Panc1 (cell line): ENCODE data around the gene PTPRO.

Source experiments
- POLR2AphosphoS5 ChIP-seq: IDR thresholded peaks from 2 replicates; pipeline ENCODE4 v1.6.1; 2012; ENCODE audit warnings: mild to moderate bottlenecking, low read depth, low read length, moderate library complexity
- SIN3A ChIP-seq: IDR thresholded peaks from 2 replicates; pipeline ENCODE4 v1.6.1; 2012; ENCODE audit warnings: low read depth, mild to moderate bottlenecking, low read length, moderate library complexity, borderline replicate concordance; ENCODE audit not compliant: insufficient read depth
- TCF7L2 ChIP-seq: IDR thresholded peaks from 2 replicates; pipeline ENCODE4 v1.6.1; 2011; ENCODE audit warnings: mild to moderate bottlenecking, low read depth, low read length, inconsistent platforms
- TF ChIP-seq, protein P1 (sequence below): fragments of 450-650 bp; IDR thresholded peaks from 2 replicates; pipeline ENCODE4 v1.5.1; 2017; ENCODE audit warnings: mild to moderate bottlenecking
- TF ChIP-seq, protein P2 (sequence below), 2 experiments: IDR thresholded peaks; 2 replicates each; pipeline ENCODE4 v1.6.1; 2011 to 2012; ENCODE audit warnings: low read depth in 2 of 2, control low read depth in 1 of 2, low read length in 1 of 2, mild to moderate bottlenecking in 1 of 2, moderate library complexity in 1 of 2; ENCODE audit not compliant: insufficient read depth in 1 of 2

DNA sequence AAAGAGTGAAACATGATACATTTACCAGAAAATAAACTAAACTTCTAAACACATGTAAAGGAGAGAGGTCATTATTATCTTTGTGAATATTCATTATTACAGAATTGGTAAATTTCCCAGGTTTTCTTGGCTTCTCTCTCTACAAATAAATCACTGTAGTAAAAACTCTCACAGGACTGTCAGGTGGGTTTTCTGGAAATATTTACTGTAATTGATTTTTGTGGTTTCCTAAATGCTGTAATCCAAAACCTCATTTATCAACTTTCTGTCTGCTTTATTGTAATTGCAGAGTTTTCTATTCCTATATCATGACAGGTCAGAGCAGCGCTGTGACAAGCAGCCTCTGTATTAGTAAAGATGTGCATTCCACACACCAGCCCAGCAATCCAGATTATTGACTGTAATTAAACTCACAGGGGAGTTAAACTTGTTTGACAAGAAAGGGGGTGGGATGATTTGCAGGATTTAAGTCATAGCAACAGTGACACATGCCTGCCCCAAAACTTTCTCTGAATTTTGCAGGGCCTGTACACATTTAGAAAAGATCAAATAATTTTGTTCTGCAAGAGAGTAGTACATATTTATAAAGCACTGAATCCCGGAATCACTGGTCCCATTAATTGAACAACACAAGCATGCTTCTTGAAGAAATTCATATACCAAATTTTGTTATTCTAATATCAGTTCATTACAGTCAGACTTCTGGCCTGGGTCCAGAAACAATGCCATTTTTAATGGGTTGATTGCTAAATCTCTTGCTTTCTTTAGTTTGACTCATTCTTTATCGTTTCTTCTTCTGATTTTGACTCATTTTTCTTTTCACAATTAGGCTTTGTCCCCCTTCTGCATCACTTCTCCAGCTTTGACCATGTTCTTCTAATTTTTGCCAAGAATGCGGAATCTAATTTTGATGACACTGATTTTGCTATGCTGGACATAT lies 42.2 kb downstream of the PTPRO start:
- TF ChIP-seq, protein P1, sequence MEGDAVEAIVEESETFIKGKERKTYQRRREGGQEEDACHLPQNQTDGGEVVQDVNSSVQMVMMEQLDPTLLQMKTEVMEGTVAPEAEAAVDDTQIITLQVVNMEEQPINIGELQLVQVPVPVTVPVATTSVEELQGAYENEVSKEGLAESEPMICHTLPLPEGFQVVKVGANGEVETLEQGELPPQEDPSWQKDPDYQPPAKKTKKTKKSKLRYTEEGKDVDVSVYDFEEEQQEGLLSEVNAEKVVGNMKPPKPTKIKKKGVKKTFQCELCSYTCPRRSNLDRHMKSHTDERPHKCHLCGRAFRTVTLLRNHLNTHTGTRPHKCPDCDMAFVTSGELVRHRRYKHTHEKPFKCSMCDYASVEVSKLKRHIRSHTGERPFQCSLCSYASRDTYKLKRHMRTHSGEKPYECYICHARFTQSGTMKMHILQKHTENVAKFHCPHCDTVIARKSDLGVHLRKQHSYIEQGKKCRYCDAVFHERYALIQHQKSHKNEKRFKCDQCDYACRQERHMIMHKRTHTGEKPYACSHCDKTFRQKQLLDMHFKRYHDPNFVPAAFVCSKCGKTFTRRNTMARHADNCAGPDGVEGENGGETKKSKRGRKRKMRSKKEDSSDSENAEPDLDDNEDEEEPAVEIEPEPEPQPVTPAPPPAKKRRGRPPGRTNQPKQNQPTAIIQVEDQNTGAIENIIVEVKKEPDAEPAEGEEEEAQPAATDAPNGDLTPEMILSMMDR = no peak
- TF ChIP-seq SIN3A (no peak), POLR2AphosphoS5 (no peak), TCF7L2 (no peak)
- TF ChIP-seq, protein P2, sequence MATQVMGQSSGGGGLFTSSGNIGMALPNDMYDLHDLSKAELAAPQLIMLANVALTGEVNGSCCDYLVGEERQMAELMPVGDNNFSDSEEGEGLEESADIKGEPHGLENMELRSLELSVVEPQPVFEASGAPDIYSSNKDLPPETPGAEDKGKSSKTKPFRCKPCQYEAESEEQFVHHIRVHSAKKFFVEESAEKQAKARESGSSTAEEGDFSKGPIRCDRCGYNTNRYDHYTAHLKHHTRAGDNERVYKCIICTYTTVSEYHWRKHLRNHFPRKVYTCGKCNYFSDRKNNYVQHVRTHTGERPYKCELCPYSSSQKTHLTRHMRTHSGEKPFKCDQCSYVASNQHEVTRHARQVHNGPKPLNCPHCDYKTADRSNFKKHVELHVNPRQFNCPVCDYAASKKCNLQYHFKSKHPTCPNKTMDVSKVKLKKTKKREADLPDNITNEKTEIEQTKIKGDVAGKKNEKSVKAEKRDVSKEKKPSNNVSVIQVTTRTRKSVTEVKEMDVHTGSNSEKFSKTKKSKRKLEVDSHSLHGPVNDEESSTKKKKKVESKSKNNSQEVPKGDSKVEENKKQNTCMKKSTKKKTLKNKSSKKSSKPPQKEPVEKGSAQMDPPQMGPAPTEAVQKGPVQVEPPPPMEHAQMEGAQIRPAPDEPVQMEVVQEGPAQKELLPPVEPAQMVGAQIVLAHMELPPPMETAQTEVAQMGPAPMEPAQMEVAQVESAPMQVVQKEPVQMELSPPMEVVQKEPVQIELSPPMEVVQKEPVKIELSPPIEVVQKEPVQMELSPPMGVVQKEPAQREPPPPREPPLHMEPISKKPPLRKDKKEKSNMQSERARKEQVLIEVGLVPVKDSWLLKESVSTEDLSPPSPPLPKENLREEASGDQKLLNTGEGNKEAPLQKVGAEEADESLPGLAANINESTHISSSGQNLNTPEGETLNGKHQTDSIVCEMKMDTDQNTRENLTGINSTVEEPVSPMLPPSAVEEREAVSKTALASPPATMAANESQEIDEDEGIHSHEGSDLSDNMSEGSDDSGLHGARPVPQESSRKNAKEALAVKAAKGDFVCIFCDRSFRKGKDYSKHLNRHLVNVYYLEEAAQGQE (IDR thresholded peaks at IDR 0.05; ENCODE audit: insufficient read depth in 1 of 2, low read depth in 2 of 2, low read length in 1 of 2) = no peak
